Stomach (tissue), 4 donors: ENCODE data around the gene LAMTOR1.

Experiments
- POLR2A ChIP-seq, 4 donors: fragments of 450-650 bp; IDR thresholded peaks; one replicate each; pipeline ENCODE4 v1.6.1; 2016; ENCODE audit warnings: antibody characterized with exemption in 4 of 4, control low read depth in 2 of 4, mild to moderate bottlenecking in 1 of 4, moderate library complexity in 1 of 4
- POLR2AphosphoS5 ChIP-seq, 3 donors: sonication (generic); formaldehyde crosslinking; IDR thresholded peaks; one replicate each; pipeline ENCODE4 v1.6.1; 2016; ENCODE audit warnings: antibody characterized with exemption in 3 of 3
- TF ChIP-seq, protein P1 (sequence below), 7 experiments: fragments of 450-650 bp in 4 of 7; fragments of 200-600 bp in 3 of 7; sonication (generic) in 3 of 7; IDR thresholded peaks; one replicate each; pipeline ENCODE4 v1.5.1; 2016 to 2019; ENCODE audit warnings: antibody characterized with exemption in 7 of 7, control low read depth in 2 of 7, mild to moderate bottlenecking in 1 of 7

- TF ChIP-seq, protein P1, sequence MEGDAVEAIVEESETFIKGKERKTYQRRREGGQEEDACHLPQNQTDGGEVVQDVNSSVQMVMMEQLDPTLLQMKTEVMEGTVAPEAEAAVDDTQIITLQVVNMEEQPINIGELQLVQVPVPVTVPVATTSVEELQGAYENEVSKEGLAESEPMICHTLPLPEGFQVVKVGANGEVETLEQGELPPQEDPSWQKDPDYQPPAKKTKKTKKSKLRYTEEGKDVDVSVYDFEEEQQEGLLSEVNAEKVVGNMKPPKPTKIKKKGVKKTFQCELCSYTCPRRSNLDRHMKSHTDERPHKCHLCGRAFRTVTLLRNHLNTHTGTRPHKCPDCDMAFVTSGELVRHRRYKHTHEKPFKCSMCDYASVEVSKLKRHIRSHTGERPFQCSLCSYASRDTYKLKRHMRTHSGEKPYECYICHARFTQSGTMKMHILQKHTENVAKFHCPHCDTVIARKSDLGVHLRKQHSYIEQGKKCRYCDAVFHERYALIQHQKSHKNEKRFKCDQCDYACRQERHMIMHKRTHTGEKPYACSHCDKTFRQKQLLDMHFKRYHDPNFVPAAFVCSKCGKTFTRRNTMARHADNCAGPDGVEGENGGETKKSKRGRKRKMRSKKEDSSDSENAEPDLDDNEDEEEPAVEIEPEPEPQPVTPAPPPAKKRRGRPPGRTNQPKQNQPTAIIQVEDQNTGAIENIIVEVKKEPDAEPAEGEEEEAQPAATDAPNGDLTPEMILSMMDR (IDR thresholded peaks at IDR 0.05): no peak
- TF ChIP-seq POLR2A (IDR thresholded peaks at IDR 0.05): no peak
- no peak for TF ChIP-seq POLR2AphosphoS5 (IDR thresholded peaks at IDR 0.05)
These were observed 3.1 kb downstream of the LAMTOR1 start for GRCh38 chr11:72100009-72100408.
